HCT116 (cell line): ENCODE measurements around the gene CDK14. TPM values are rescaled to one million over a fixed set of nuclear protein-coding genes. Genes with fewer than 3 reads are reported as not detected.

Experiments used
- ATAC-seq: fragments of 200-7000 bp; cut with Tn5 transposase; 2 replicates; pipeline ENCODE4 v1.9.1; 2020; ENCODE audit warnings: mild to moderate bottlenecking, moderate library complexity
- BruUV-seq: library from RNA; stranded (reverse); fragments of 400-500 nt; replicated peaks from 2 replicates; lab custom pipeline; 2021; lab: Mats Ljungman, UMichigan
- CTCF ChIA-PET: fragments of 300-600 bp; sonication (Branson Sonifier 250); formaldehyde crosslinking; loops from one replicate; lab custom pipeline; 2021; ENCODE audit warnings: antibody characterized with exemption; lab: Charles Lee
- POLR2A ChIA-PET: fragments of 300-600, 350-600 bp; sonication (Branson Sonifier 250); formaldehyde crosslinking; loops from one replicate; lab custom pipeline; 2021; ENCODE audit warnings: antibody characterized with exemption; lab: Charles Lee
- RAD21 ChIA-PET, 2 experiments: fragments of 300-600 bp; sonication (Branson Sonifier 250); formaldehyde crosslinking; loops; one replicate each; lab custom pipeline; 2023; ENCODE audit warnings: low total read pairs in 2 of 2; ENCODE audit not compliant: uncharacterized antibody in 2 of 2, unreplicated experiment in 2 of 2, low non-redundant PET in 1 of 2; lab: Charles Lee
- DNase-seq: peaks from one replicate; pipeline ENCODE4 v3.0.0-alpha.2; 2010; ENCODE audit warnings: low read depth, low spot score
- H2AFZ ChIP-seq: fragments of 200-600 bp; shearing (Covaris generic), sonication (generic); 2 replicates; pipeline ENCODE4 v1.6.1; 2017; ENCODE audit warnings: low read depth, mixed run types, mixed read lengths, antibody characterized with exemption, low read length; ENCODE audit not compliant: poor library complexity, severe bottlenecking
- H3K27ac ChIP-seq: 2 replicates; pipeline ENCODE4 v1.5.1; 2012; ENCODE audit warnings: low read depth, low read length
- H3K27me3 ChIP-seq: fragments of 200-600 bp; sonication (generic); 2 replicates; pipeline ENCODE4 v1.6.1; 2016; ENCODE audit warnings: mixed run types, low read length, mixed read lengths; ENCODE audit not compliant: insufficient read depth
- H3K36me3 ChIP-seq, 2 experiments: fragments of 200-500 bp in 1 of 2; fragments of 200-600 bp in 1 of 2; sonication (Bioruptor generic) in 1 of 2; sonication (generic) in 1 of 2; 2 replicates each; pipeline versions ENCODE4 v1.5.1 to v1.6.1; 2014 to 2016; ENCODE audit warnings: low read length in 2 of 2, inconsistent platforms in 1 of 2, mixed read lengths in 1 of 2, mixed run types in 1 of 2; ENCODE audit not compliant: insufficient read depth in 2 of 2, control insufficient read depth in 1 of 2
- H3K4me1 ChIP-seq, 2 experiments: fragments of 200-600 bp in 1 of 2; sonication (generic) in 1 of 2; 2 replicates each; pipeline versions ENCODE4 v1.5.1 to v1.6.1; 2012 to 2017; ENCODE audit warnings: low read length in 2 of 2, inconsistent platforms in 1 of 2, mild to moderate bottlenecking in 1 of 2, mixed read lengths in 1 of 2, mixed run types in 1 of 2, moderate library complexity in 1 of 2; ENCODE audit not compliant: insufficient read depth in 2 of 2, control insufficient read depth in 1 of 2
- H3K4me2 ChIP-seq: fragments of 200-600 bp; sonication (generic); 2 replicates; pipeline ENCODE4 v1.6.1; 2017; ENCODE audit warnings: mixed run types, low read length, mixed read lengths
- H3K4me3 ChIP-seq, 2 experiments: fragments of 200-600 bp in 1 of 2; sonication (generic) in 1 of 2; replicated peaks in 1 of 2; 2 replicates each; pipeline ENCODE4 v1.5.1; 2011 to 2016; ENCODE audit warnings: low read length in 2 of 2, control low read depth in 1 of 2, low read depth in 1 of 2, mild to moderate bottlenecking in 1 of 2, mixed read lengths in 1 of 2, mixed run types in 1 of 2
- H3K79me2 ChIP-seq: fragments of 200-600 bp; sonication (generic); 2 replicates; pipeline ENCODE4 v1.6.1; 2017; ENCODE audit warnings: mild to moderate bottlenecking, mixed run types, low read length, moderate library complexity, mixed read lengths; ENCODE audit not compliant: insufficient read depth
- H3K9ac ChIP-seq: fragments of 200-600 bp; sonication (generic); 2 replicates; pipeline ENCODE4 v1.6.1; 2016; ENCODE audit warnings: low read length, mixed read lengths
- H3K9me2 ChIP-seq: fragments of 200-600 bp; sonication (generic), shearing (Covaris generic); 2 replicates; pipeline ENCODE4 v1.6.1; 2017; ENCODE audit warnings: mixed run types, mild to moderate bottlenecking, moderate library complexity; ENCODE audit not compliant: insufficient read depth
- H3K9me3 ChIP-seq, 2 experiments: fragments of 200-500 bp in 1 of 2; fragments of 200-600 bp in 1 of 2; sonication (Bioruptor generic) in 1 of 2; sonication (generic) in 1 of 2; 2 replicates each; pipeline ENCODE4 v1.6.1; 2014 to 2017; ENCODE audit warnings: low read length in 2 of 2, mixed read lengths in 2 of 2, inconsistent platforms in 1 of 2, low read depth in 1 of 2, mild to moderate bottlenecking in 1 of 2, mixed run types in 1 of 2, moderate library complexity in 1 of 2; ENCODE audit not compliant: control insufficient read depth in 1 of 2, insufficient read depth in 1 of 2
- H4K20me1 ChIP-seq: fragments of 200-600 bp; sonication (generic), shearing (Covaris generic); 2 replicates; pipeline ENCODE4 v1.6.1; 2017; ENCODE audit warnings: mixed run types, mild to moderate bottlenecking, moderate library complexity; ENCODE audit not compliant: insufficient read depth
- CEBPB ChIP-seq: IDR thresholded peaks from 2 replicates; pipeline ENCODE4 v1.6.1; 2012; ENCODE audit warnings: low read depth
- ELF1 ChIP-seq: IDR thresholded peaks from 2 replicates; pipeline ENCODE4 v1.6.1; 2012; ENCODE audit warnings: low read depth, borderline replicate concordance
- EZH2 ChIP-seq: fragments of 200-600 bp; sonication (generic); IDR thresholded peaks from 2 replicates; pipeline ENCODE4 v1.6.1; 2017; ENCODE audit warnings: antibody characterized with exemption, mixed run types
- EZH2phosphoT487 ChIP-seq: fragments of 200-600 bp; IDR thresholded peaks from 2 replicates; pipeline ENCODE4 v1.6.1; 2018; ENCODE audit warnings: antibody characterized with exemption, borderline replicate concordance
- JUND ChIP-seq: IDR thresholded peaks from 2 replicates; pipeline ENCODE4 v1.6.1; 2012
- POLR2A ChIP-seq: IDR thresholded peaks from 2 replicates; pipeline ENCODE4 v1.7.0; 2011; ENCODE audit warnings: borderline replicate concordance; ENCODE audit not compliant: insufficient read depth, insufficient read length; ENCODE audit errors: extremely low read depth
- POLR2AphosphoS5 ChIP-seq: IDR thresholded peaks from 2 replicates; pipeline ENCODE4 v1.6.1; 2011; ENCODE audit warnings: mild to moderate bottlenecking, low read depth, low read length, moderate library complexity
- SIN3A ChIP-seq: IDR thresholded peaks from 2 replicates; pipeline ENCODE4 v1.6.1; 2012; ENCODE audit warnings: low read depth
- SP1 ChIP-seq: IDR thresholded peaks from 2 replicates; pipeline ENCODE4 v1.6.1; 2012; ENCODE audit warnings: low read depth
- ZFX ChIP-seq: fragments of 450-650 bp; IDR thresholded peaks from 2 replicates; pipeline ENCODE4 v1.6.1; 2017
- ZNF274 ChIP-seq: fragments of 200-500 bp; sonication (Bioruptor generic); IDR thresholded peaks from 2 replicates; pipeline ENCODE4 v1.6.1; 2014; ENCODE audit warnings: mild to moderate bottlenecking, low read depth, low read length, inconsistent platforms
- intact Hi-C: fragments of 100-400 bp; cut with micrococcal nuclease; formaldehyde crosslinking; loops from 2 replicates; pipeline ENCODE4 v1.10.0; 2022
- total RNA-seq: library from RNA; stranded (reverse); gene quantifications from one replicate; pipeline ENCODE4 v1.2.1, GENCODE V29; 2021; ENCODE audit not compliant: unreplicated experiment
- TF ChIP-seq, protein P1 (sequence below): IDR thresholded peaks from 2 replicates; pipeline ENCODE4 v1.6.1; 2011; ENCODE audit warnings: mild to moderate bottlenecking, low read length, moderate library complexity; ENCODE audit not compliant: insufficient replicate concordance; ENCODE audit errors: extremely low read depth
- TF ChIP-seq, protein P2 (sequence below), 3 experiments: fragments of 200-600 bp in 1 of 3; sonication (generic) in 1 of 3; IDR thresholded peaks in 2 of 3; conservative IDR thresholded peaks in 1 of 3; 2 replicates each; pipeline ENCODE4 v1.5.1; 2012 to 2017; ENCODE audit warnings: low read depth in 2 of 3, low read length in 2 of 3, antibody characterized with exemption in 1 of 3, borderline replicate concordance in 1 of 3, control low read depth in 1 of 3, mild to moderate bottlenecking in 1 of 3, mixed read lengths in 1 of 3, mixed run types in 1 of 3, moderate library complexity in 1 of 3; ENCODE audit not compliant: insufficient read depth in 1 of 3

Gene CDK14
- total RNA-seq, 1 experiment from 2014 or later, result 10.2 TPM

DNA sequence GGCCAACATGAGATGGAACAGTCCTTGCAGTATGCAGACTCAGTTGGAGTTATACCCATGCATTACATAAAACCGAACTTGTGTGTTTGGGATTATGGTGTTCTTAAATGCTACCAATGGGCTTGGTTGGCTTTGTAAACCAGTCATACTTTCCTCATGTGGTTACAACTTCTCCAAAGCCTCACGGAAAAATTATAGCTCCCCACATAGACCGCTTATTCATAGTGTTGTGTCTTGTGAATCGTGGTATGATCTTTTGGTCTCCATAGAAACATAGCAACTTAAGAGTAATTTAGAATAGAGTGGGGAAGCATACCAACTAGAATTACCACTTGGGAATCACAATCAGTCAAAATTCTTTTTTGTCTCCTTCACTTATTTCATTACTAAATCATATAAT is 555.8 kb downstream of the CDK14 start:
- POLR2A ChIA-PET, result no interaction called here
- CTCF ChIA-PET, result no interaction called here
- H3K4me1 ChIP-seq, result no peaks in the 10 kb centered on the region
- TF ChIP-seq ZNF274, result no peak
- H3K36me3 ChIP-seq, result no peaks in the 10 kb centered on the region
- no peak overlapping the region for H2AFZ ChIP-seq
- H4K20me1 ChIP-seq, result no peaks in the 10 kb centered on the region
- H3K4me3 ChIP-seq, result no peak overlapping the region
- BruUV-seq, result no TSS peak
- H3K9ac ChIP-seq, result no peak overlapping the region
- H3K27ac ChIP-seq, result no peak overlapping the region
- H3K27me3 ChIP-seq, result no peaks in the 10 kb centered on the region
- H3K4me2 ChIP-seq, result no peak overlapping the region
- no peaks in the 10 kb centered on the region for H3K9me3 ChIP-seq
- RAD21 ChIA-PET, result no interaction called here
- no peaks in the 10 kb centered on the region for H3K79me2 ChIP-seq
- no peaks in the 10 kb centered on the region for H3K9me2 ChIP-seq
- intact Hi-C loops, result no loop called here
- DNase-seq (no peak), ATAC-seq (no peak)

DNA sequence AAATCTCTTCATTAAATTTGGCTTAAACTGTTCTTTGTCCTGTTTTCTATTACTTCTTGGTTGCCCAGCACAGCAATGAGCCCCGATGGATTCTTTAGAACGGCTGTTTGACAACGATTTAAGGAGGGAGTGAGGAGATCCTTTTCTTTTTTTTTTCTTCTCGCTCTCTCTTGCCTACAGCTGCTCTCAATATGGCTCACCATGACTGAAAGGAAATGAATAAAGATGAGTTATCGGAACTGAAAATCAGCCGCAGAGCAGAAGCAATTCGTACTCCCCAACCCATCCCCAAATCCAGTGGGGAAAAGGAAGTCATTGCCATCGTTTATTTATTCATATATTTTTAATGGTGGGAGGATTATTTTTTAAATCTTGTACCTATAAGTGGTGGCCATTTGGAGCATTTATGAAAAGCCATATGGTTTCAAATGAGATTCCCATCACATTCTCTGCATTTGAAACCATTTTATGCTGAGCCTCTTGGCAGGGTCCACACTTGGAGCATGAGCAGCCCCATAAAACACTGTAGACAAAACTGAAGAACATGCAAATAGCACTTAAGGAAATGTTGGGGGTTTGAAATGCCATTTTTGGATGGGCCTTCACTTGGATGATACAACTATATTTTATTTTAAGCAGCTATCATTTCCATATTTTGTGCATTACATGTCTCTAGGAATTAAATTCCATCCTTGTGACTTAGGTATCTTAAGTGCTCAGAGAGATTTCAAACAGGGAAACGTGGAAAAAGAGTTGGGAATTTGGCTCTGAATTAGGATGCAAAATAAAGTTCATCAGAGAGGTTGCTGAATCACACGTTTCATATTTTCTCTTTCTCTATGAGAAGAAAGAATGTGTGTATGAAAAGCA is 560.4 kb downstream of the CDK14 start:
- Histone ChIP-seq H2AFZ (no peak overlapping the region), H3K4me1 (no peaks in the 10 kb centered on the region), H3K9ac (no peak overlapping the region), H3K36me3 (no peaks in the 10 kb centered on the region), H4K20me1 (no peaks in the 10 kb centered on the region), H3K9me3 (no peaks in the 10 kb centered on the region), H3K4me3 (no peak overlapping the region), H3K79me2 (no peaks in the 10 kb centered on the region), H3K27ac (no peak overlapping the region), H3K9me2 (no peaks in the 10 kb centered on the region), H3K27me3 (no peaks in the 10 kb centered on the region), H3K4me2 (no peak overlapping the region)
- ChIA-PET CTCF (no interaction called here), POLR2A (no interaction called here), RAD21 (no interaction called here)
- ATAC-seq (no peak), DNase-seq (no peak)
- no TSS peak for BruUV-seq
- TF ChIP-seq, protein P1, sequence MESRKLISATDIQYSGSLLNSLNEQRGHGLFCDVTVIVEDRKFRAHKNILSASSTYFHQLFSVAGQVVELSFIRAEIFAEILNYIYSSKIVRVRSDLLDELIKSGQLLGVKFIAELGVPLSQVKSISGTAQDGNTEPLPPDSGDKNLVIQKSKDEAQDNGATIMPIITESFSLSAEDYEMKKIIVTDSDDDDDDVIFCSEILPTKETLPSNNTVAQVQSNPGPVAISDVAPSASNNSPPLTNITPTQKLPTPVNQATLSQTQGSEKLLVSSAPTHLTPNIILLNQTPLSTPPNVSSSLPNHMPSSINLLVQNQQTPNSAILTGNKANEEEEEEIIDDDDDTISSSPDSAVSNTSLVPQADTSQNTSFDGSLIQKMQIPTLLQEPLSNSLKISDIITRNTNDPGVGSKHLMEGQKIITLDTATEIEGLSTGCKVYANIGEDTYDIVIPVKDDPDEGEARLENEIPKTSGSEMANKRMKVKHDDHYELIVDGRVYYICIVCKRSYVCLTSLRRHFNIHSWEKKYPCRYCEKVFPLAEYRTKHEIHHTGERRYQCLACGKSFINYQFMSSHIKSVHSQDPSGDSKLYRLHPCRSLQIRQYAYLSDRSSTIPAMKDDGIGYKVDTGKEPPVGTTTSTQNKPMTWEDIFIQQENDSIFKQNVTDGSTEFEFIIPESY, result no peak
- TF ChIP-seq EZH2 (no peak), POLR2AphosphoS5 (no peak), CEBPB (no peak), POLR2A (no peak), EZH2phosphoT487 (no peak), SP1 (no peak), ZFX (no peak), JUND (no peak), ELF1 (no peak), SIN3A (no peak)
- TF ChIP-seq, protein P2, sequence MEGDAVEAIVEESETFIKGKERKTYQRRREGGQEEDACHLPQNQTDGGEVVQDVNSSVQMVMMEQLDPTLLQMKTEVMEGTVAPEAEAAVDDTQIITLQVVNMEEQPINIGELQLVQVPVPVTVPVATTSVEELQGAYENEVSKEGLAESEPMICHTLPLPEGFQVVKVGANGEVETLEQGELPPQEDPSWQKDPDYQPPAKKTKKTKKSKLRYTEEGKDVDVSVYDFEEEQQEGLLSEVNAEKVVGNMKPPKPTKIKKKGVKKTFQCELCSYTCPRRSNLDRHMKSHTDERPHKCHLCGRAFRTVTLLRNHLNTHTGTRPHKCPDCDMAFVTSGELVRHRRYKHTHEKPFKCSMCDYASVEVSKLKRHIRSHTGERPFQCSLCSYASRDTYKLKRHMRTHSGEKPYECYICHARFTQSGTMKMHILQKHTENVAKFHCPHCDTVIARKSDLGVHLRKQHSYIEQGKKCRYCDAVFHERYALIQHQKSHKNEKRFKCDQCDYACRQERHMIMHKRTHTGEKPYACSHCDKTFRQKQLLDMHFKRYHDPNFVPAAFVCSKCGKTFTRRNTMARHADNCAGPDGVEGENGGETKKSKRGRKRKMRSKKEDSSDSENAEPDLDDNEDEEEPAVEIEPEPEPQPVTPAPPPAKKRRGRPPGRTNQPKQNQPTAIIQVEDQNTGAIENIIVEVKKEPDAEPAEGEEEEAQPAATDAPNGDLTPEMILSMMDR (IDR thresholded peaks at IDR 0.05 in 2 of 3, conservative IDR thresholded peaks at IDR 0.05 in 1 of 3; ENCODE audit: borderline replicate concordance in 1 of 3, insufficient read depth in 1 of 3, low read depth in 2 of 3, low read length in 2 of 3), result no peak
- intact Hi-C loops, result no loop called here
